Measurements from ENCODE around the gene DNAI1.

The DNAI1 gene

DNA sequence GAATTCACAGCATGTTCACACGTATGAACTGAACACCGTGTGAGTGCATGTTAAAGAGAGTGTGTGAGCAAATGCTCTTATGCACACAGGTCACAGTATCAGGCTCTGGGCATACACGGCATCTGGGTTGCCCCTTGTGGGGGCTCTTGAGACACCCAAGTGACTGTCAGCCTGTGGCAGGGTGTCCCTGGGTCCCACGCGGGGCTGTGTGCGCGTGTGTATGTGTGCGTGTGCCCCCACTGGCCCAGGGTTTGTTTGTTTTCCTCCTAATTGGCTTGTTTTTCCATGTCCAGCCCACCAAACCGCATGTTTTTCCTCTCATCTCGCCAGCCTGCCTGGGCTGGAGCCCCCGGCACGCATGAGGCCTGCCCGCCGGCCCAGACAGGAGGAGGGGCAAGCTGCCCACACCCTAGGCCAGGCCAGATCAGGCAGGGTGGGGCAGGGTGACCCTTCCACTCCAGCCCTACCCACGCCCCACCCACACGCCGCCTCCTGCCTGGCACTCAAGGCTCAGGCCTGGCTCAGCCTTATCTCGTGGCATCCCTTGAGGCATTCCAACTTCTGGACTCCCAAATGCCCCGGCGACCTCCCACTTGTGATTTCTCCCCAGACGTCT is 102.1 kb downstream of the DNAI1 start:
- no peak for DNase-seq

DNA sequence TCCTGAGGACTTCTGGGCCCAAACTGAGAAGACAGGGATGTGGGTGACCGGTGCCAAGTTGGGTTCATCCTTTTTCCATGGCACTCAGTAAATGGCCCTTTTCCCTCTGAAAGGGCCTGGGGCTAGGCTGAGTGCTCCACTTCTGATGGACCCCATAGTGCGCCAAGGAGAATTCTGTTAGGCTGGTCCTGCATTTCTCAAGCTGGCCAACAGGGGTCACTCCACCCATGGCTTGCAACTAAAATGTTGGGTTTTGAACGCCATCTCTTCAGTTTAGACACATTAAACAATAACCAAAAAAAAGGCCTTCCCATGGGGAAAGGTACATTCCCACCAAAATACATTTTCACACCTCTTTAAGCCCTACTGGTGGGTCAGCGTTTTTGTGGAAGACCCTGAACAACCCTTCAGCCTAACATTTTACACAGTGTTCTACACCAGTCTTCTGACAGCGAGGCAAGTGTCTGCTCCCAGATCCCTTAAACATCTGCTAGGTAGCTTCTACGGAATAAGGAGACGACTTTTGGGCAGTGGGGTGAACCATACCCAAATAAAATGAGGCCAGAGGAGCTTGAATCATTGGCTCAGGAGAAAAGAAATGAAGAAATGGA is 103.6 kb downstream of the DNAI1 start:
- DNase-seq: no peak

DNA sequence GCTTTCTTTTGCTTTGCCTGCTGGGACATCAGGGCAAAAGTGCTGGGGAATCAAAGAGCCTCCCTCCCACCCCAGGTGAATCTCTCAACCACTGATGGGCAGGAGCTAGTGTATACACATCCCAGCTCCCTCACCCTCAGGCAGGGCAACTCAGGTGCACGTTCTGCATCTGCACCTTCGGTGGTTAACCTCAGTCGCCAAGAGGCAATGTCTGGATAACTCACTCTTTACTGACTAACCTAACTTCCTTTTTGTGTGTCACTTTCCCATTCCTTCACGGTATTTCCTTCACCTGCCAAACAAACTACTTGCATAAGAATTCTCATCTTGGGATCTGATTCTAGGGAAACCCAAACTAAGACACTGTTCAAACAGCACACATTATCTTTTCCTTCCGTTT is 104.7 kb downstream of the DNAI1 start:
- no peak for DNase-seq

DNA sequence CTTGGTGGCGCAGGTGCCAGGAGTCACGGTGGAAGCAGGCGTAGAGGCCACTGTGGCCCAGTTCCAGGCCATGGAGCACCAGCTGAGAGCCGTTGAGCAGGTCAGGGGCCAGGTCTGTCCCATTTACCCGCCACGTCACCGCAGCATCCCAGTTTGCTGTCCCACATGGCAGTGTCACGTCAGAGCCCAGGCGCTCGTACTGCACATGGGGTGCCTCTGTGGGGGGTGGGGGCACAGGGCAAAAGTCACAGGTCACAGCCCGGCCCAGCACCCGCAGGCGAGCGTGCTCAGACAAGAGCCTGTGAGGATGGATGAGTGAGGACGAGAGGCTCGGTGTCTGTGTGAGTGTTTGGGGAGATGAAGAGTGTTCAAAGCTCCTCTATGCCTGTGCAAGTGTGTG is 106.0 kb downstream of the DNAI1 start:
- DNase-seq: no peak

DNA sequence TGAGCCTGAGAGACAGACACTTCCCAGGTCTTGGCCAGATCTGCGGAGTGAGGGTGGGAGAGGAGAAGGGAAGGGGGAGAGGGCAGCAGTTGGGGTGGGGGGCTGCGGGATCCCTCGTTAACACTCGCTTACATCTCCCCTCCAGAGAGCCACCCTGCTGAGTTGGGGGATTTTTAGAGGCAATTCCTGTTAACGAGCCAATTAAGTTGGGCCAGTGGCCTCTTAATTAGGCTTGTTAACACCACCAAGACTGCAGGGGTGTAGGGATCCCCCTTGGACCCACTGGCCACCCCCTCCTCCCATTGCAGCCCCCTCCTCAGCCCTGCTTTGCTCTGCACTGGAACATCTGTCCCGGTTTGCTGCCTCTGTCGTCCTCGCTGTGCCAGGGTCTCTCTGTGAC is 107.3 kb downstream of the DNAI1 start:
- no peak for DNase-seq

DNA sequence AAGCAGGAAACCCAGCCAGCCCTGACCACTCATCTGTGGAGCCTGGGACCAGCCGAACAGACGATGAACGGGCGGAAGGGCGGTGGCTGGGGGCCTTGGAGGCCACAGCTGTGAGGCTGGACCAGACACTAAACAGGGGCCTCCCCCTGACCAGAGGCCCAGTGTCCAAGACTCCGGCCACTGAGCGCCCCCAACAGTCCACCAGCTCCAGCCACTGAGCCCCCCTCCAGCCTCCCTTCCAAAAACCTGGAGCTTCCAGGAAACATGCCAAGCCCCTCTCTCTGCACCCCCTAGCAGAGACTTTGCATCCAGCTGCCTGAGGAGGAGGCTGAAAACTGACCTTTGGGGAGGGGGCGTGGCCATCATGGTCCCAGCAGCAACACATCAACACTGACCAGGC is 107.7 kb downstream of the DNAI1 start:
- no peak for DNase-seq

DNA sequence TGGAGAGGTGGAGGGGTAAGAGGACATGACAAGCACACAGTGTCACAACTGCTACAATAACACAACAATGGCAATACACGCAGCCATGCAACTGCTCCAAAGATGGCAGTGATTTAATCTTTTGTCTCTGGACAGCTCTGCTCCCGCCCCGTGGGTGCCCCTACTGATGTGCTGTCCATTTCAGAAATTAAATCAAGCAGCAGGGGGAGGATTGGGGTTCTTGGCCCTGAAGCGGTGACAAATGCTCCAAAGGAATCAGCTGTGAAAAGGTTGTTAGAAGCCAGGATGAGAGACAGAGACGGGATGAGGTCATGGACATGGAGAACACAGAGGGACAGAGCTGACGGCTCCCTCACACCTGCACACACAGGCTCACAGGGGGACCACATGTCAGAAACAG is 108.4 kb downstream of the DNAI1 start:
- DNase-seq: no peak

DNA sequence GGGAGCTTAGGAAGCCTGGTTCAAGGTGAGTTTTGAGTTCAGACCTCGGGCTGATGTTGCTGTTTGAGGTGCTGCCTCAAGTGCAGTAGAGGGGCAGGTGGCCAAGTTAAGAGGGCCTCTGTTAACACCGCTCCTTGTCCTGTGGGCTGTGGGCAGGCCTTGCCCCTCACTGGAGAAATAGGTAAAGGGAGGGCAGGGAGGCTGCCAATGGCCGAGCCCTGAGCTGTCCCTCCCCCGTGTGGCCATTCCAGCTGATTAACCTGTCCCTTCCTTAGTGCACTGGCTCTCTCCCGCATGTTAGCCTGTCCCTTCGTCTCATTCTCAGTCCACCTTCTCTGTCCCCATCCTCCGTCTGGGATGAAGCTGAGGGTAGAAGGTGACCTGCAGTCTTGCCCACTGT is 109.5 kb downstream of the DNAI1 start:
- no peak for DNase-seq

DNA sequence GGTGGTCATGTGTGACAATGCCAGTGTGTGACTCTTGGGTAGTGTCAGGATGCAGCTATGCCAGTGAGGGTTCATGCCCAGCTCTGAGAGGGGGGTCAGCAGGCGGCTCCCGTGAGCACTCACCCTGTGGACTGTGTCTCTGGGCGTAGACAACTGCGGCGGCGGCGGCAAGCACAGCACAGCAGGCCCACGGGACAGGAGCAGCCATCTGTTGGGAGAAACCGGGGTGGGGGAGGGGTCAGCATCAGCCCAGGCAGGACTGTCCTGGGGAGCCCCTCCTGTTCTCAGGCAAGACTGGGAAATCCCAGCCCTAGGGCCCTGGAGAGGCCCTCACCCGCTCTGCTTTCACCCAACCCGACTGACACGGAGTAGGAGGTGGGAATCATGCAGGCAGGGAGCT is 110.2 kb downstream of the DNAI1 start:
- DNase-seq: no peak

DNA sequence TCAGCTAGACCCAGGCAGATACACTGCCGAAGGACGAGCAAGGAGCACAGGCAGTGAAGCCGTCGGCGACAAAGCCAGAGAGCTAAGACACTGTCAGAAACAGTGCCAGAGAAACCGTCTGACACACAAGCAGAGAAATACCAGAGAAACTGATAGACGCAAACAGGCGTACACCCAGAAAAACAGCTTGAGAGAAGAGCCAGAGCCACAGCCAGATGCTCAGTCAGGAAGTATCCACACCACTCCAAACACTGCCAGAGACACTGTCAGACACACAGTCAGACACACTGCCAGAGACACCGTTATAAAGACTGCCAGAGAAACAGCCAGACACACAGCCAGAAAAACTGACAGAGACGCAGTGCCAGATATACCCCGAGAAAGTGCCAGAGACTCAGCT is 111.8 kb downstream of the DNAI1 start:
- no peak for DNase-seq
